PC-3 (cell line): ENCODE data around the gene TPD52L1. TPM values are rescaled to one million over a fixed set of nuclear protein-coding genes. Genes with fewer than 3 reads are reported as not detected.

Experiments
- ATAC-seq: fragments of 200-7000 bp; cut with Tn5 transposase; 2 replicates; pipeline ENCODE4 v1.9.1; 2020; ENCODE audit warnings: mild to moderate bottlenecking, moderate library complexity
- BruUV-seq: library from RNA; stranded (reverse); fragments of 400-500 nt; replicated peaks from 2 replicates; lab custom pipeline; 2021; lab: Mats Ljungman, UMichigan
- CTCF ChIA-PET: fragments of 300-600 bp; sonication (Branson Sonifier 250); formaldehyde crosslinking; loops from one replicate; lab custom pipeline; 2022; ENCODE audit warnings: antibody characterized with exemption; lab: Charles Lee
- POLR2A ChIA-PET: fragments of 300-600 bp; sonication (Branson Sonifier 250); formaldehyde crosslinking; loops from one replicate; lab custom pipeline; 2022; ENCODE audit warnings: antibody characterized with exemption; ENCODE audit not compliant: unreplicated experiment; lab: Charles Lee
- DNase-seq: peaks from one replicate; pipeline ENCODE4 v3.0.0-alpha.2; 2015
- H2AFZ ChIP-seq: fragments of 300-600 bp; sonication (generic); 2 replicates; pipeline ENCODE4 v1.6.0; 2016; ENCODE audit warnings: antibody characterized with exemption, low read length
- H3F3A ChIP-seq: fragments of 300-600 bp; sonication (generic); one replicate; pipeline ENCODE4 v1.6.0; 2017; ENCODE audit warnings: antibody characterized with exemption, low read length, control low read depth, mild to moderate bottlenecking; ENCODE audit not compliant: unreplicated experiment
- H3K27ac ChIP-seq: fragments of 300-600 bp; sonication (generic); 2 replicates; pipeline ENCODE4 v1.5.1; 2016; ENCODE audit warnings: mild to moderate bottlenecking, low read length
- H3K27me3 ChIP-seq: fragments of 300-600 bp; sonication (generic); 2 replicates; pipeline ENCODE4 v1.6.1; 2016; ENCODE audit warnings: low read length, mixed read lengths
- H3K36me3 ChIP-seq: fragments of 300-600 bp; sonication (generic); 2 replicates; pipeline ENCODE4 v1.6.1; 2016; ENCODE audit warnings: low read depth, mixed run types, low read length, mixed read lengths
- H3K4me1 ChIP-seq: fragments of 300-600 bp; sonication (generic); 2 replicates; pipeline ENCODE4 v1.5.1; 2016; ENCODE audit warnings: low read length; ENCODE audit not compliant: insufficient read depth
- H3K4me2 ChIP-seq: fragments of 300-600 bp; sonication (generic); 2 replicates; pipeline ENCODE4 v1.6.0; 2016; ENCODE audit warnings: low read length
- H3K4me3 ChIP-seq: fragments of 300-600 bp; sonication (generic); 2 replicates; pipeline ENCODE4 v1.5.1; 2016; ENCODE audit warnings: mild to moderate bottlenecking, low read length, mixed read lengths
- H3K79me2 ChIP-seq: fragments of 300-600 bp; sonication (generic); 2 replicates; pipeline ENCODE4 v1.6.1; 2017; ENCODE audit warnings: low read length, mixed read lengths
- H3K9ac ChIP-seq: fragments of 300-600 bp; sonication (generic); 2 replicates; pipeline ENCODE4 v1.6.0; 2016; ENCODE audit warnings: mild to moderate bottlenecking, low read length
- H3K9me2 ChIP-seq: fragments of 300-600 bp; sonication (generic); replicated peaks from 2 replicates; pipeline ENCODE4 v1.6.1; 2016; ENCODE audit warnings: mixed run types, low read length, mixed read lengths
- H3K9me3 ChIP-seq: fragments of 300-600 bp; sonication (generic); 2 replicates; pipeline ENCODE4 v1.6.1; 2016; ENCODE audit warnings: low read length, mixed read lengths
- H4K20me1 ChIP-seq: fragments of 300-600 bp; sonication (generic); 2 replicates; pipeline ENCODE4 v1.6.1; 2016; ENCODE audit warnings: low read length, mixed read lengths
- EZH2 ChIP-seq: fragments of 300-600 bp; sonication (generic); IDR thresholded peaks from one replicate; pipeline ENCODE4 v1.6.1; 2017; ENCODE audit warnings: antibody characterized with exemption, mild to moderate bottlenecking, low read length; ENCODE audit not compliant: unreplicated experiment
- EZH2phosphoT487 ChIP-seq: fragments of 300-600 bp; sonication (generic); IDR thresholded peaks from 2 replicates; pipeline ENCODE4 v1.6.1; 2018; ENCODE audit warnings: mild to moderate bottlenecking, antibody characterized with exemption, low read length, borderline replicate concordance
- intact Hi-C: fragments of 100-400 bp; cut with micrococcal nuclease; formaldehyde crosslinking; loops from 2 replicates; pipeline ENCODE4 v1.9.0; 2023
- total RNA-seq: library from RNA; depleted of rRNA; stranded (reverse); fragments of >200 nt; gene quantifications from 2 replicates; pipeline ENCODE4 v1.2.3, GENCODE V29; 2014
- TF ChIP-seq, protein P1 (sequence below): fragments of 300-600 bp; sonication (generic); conservative IDR thresholded peaks from 2 replicates; pipeline ENCODE4 v1.5.1; 2017; ENCODE audit warnings: antibody characterized with exemption, low read depth, mild to moderate bottlenecking, low read length

The TPD52L1 gene
- total RNA-seq, 1 experiment from 2014 or later = 39.4 TPM

DNA sequence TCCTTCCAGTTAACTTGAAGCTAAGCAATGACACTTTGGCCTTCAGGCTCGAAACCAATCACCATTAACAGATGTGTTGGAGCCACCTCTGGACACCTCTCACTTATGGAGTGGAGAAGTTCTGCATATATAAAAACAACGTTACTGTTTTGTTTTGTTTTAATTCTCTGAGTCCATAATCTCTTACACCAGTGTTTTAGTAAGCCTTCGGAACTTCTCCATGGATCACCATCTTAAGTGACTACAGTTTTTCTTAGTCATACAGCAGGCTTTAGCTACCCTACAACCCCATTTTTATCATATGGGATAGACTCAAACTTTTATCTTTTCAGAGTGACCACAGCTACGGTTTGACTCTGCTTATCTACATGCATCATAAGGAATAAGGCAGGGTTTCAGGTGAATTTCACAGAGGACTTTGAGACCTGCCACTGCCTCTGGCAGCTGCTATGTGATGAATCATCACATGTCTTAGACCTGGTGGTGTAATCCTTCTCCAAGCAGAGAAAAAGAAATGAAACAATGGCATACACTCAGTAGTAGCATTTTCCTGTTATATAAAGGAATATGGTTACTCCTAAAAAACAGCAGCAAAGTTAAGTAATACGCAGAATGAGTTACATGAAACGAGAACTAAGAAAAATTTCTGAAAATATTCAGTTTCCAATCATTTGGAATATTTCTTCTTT, 153.7 kb downstream of the TPD52L1 start:
- H3K27ac ChIP-seq = no peak overlapping the region
- POLR2A ChIA-PET = no interaction called here
- DNase-seq = peak; percentile 41
- no peaks in the 10 kb centered on the region for H3K9me3 ChIP-seq
- H4K20me1 ChIP-seq = no peaks in the 10 kb centered on the region
- CTCF ChIA-PET = no interaction called here
- H3K9ac ChIP-seq = no peak overlapping the region
- no peaks in the 10 kb centered on the region for H3K4me1 ChIP-seq
- no peaks in the 10 kb centered on the region for H3K9me2 ChIP-seq
- intact Hi-C loops = no loop called here
- BruUV-seq = no TSS peak
- H3K4me2 ChIP-seq = no peak overlapping the region
- H3K4me3 ChIP-seq = no peak overlapping the region
- H2AFZ ChIP-seq = no peak overlapping the region
- no peaks in the 10 kb centered on the region for H3K36me3 ChIP-seq
- no peaks in the 10 kb centered on the region for H3K27me3 ChIP-seq
- TF ChIP-seq EZH2 = no peak
- TF ChIP-seq, protein P1, sequence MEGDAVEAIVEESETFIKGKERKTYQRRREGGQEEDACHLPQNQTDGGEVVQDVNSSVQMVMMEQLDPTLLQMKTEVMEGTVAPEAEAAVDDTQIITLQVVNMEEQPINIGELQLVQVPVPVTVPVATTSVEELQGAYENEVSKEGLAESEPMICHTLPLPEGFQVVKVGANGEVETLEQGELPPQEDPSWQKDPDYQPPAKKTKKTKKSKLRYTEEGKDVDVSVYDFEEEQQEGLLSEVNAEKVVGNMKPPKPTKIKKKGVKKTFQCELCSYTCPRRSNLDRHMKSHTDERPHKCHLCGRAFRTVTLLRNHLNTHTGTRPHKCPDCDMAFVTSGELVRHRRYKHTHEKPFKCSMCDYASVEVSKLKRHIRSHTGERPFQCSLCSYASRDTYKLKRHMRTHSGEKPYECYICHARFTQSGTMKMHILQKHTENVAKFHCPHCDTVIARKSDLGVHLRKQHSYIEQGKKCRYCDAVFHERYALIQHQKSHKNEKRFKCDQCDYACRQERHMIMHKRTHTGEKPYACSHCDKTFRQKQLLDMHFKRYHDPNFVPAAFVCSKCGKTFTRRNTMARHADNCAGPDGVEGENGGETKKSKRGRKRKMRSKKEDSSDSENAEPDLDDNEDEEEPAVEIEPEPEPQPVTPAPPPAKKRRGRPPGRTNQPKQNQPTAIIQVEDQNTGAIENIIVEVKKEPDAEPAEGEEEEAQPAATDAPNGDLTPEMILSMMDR = no peak
- no peak for TF ChIP-seq EZH2phosphoT487
- H3F3A ChIP-seq = no peaks in the 10 kb centered on the region
- ATAC-seq = 0 out of 2 replicates have a peak, but pooled peaks have one; percentile 31
- H3K79me2 ChIP-seq = no peaks in the 10 kb centered on the region

DNA sequence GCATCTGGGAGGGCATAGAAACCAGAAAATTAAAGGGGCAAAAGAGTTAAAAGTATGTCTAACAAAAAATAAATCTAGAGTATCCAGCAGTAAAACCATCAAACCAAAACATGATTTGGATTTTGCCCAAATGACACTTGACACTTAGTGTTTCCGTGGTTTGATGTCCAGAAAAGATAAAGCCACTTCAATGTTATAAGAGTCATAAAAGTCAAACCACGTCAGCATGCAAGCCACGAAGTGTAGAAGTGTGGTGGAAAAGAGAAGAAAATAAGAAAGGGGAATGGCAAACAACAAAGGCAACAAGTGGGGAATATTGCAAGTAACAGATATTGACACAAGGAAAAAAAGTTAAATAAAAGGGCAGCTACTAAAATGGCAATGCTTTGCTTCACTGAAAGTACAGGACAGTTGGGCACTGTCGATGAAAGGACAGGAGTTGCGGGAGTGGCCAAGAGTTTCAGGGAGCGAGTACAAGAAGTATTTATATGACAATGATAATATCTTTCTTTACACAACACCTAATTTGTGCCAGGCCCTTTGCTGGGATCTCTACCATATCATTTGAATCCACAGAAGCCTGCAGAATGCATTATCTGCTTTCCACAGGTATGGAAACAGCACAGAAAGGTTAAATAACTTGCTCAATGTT, 154.5 kb downstream of the TPD52L1 start:
- no peak overlapping the region for H3K9ac ChIP-seq
- no peaks in the 10 kb centered on the region for H3K79me2 ChIP-seq
- no peak overlapping the region for H3K4me2 ChIP-seq
- H2AFZ ChIP-seq = no peak overlapping the region
- H3K27me3 ChIP-seq = no peaks in the 10 kb centered on the region
- H3F3A ChIP-seq = no peaks in the 10 kb centered on the region
- ChIA-PET POLR2A (no interaction called here), CTCF (no interaction called here)
- no peaks in the 10 kb centered on the region for H3K9me2 ChIP-seq
- no peaks in the 10 kb centered on the region for H3K36me3 ChIP-seq
- TF ChIP-seq EZH2phosphoT487 = no peak
- TF ChIP-seq, protein P1 = no peak
- no peak for TF ChIP-seq EZH2
- H4K20me1 ChIP-seq = no peaks in the 10 kb centered on the region
- H3K4me1 ChIP-seq = no peaks in the 10 kb centered on the region
- intact Hi-C loops = no loop called here
- DNase-seq (no peak), ATAC-seq (no peak)
- H3K4me3 ChIP-seq = no peak overlapping the region
- no peak overlapping the region for H3K27ac ChIP-seq
- BruUV-seq = no TSS peak
- no peaks in the 10 kb centered on the region for H3K9me3 ChIP-seq
